Psoas muscle (tissue), 8 donors: Measurements from ENCODE around the gene SLC25A22. TPM values are rescaled to one million over a fixed set of nuclear protein-coding genes. Genes with fewer than 3 reads are reported as not detected.

Experiments
- ATAC-seq, 4 donors: fragments of 200-7000 bp; cut with Tn5 transposase; one replicate each; pipeline ENCODE4 v1.9.1; 2020; ENCODE audit warnings: moderate library complexity in 3 of 4, mild to moderate bottlenecking in 2 of 4
- DNase-seq, 2 donors: peaks; one replicate each; pipeline ENCODE4 v3.0.0-alpha.2; 2020
- H3K27ac ChIP-seq: fragments of 200-600 bp; one replicate; pipeline ENCODE4 v1.8.0; 2022
- H3K27me3 ChIP-seq, 3 donors: fragments of 200-600 bp in 1 of 3; one replicate each; pipeline versions ENCODE4 v1.6.1 to v1.8.0; 2013 to 2022; ENCODE audit warnings: low read length in 2 of 3, mild to moderate bottlenecking in 2 of 3, moderate library complexity in 1 of 3; ENCODE audit not compliant: insufficient read depth in 3 of 3
- H3K36me3 ChIP-seq, 2 donors: fragments of 200-600 bp in 1 of 2; one replicate each; pipeline versions ENCODE4 v1.6.1 to v1.8.0; 2013 to 2022; ENCODE audit warnings: low read depth in 1 of 2, mild to moderate bottlenecking in 1 of 2, moderate library complexity in 1 of 2; ENCODE audit not compliant: insufficient read depth in 1 of 2
- H3K4me1 ChIP-seq: fragments of 200-600 bp; one replicate; pipeline ENCODE4 v1.8.0; 2022
- H3K4me3 ChIP-seq: fragments of 200-600 bp; one replicate; pipeline ENCODE4 v1.8.0; 2022; ENCODE audit warnings: mild to moderate bottlenecking
- H3K9me3 ChIP-seq: fragments of 200-600 bp; one replicate; pipeline ENCODE4 v1.8.0; 2022
- CTCF ChIP-seq: fragments of 200-600 bp; IDR thresholded peaks from one replicate; pipeline ENCODE4 v1.8.0; 2022; ENCODE audit warnings: antibody characterized with exemption
- WGBS, 3 donors: extraction: QIAGEN DNeasy Blood & Tissue Kit; methylation state at CpG; one replicate each; pipeline versions ENCODE4 v1.1.6 to v1.1.7; 2013; 5-methylcytosine and 5-hydroxymethylcytosine counted together
- intact Hi-C, 2 donors: fragments of 100-400 bp; cut with DNase I; formaldehyde crosslinking; loops; one replicate each; pipeline versions ENCODE4 v1.11.0 to v1.14.2; 2022
- polyA plus RNA-seq, 3 donors: library from polyadenylated mRNA; stranded (reverse); fragments of 200-250 nt; gene quantifications; one replicate each; pipeline ENCODE4 v1.2.3, GENCODE V29; 2013
- total RNA-seq, 4 donors: library from RNA; stranded (reverse); fragmentation: NEBNext Ultra II Directional in 2 of 4; extraction: Animal tissue kit (Norgen Biotek cat#: 25700) in 2 of 4; gene quantifications; one replicate each; pipeline versions ENCODE4 v1.2.1 to v1.2.4, GENCODE V29; 2021 to 2023
- donor health status: healthy with polysubstance abuse.
- donor health status: DM: no; HTN: no; CAD: no; lungs with moderate emphysema.
- donor health status: Bipolar disorder and iron deficiency.
- donor health status: healthy.
- donor health status: DM: yes; HTN: yes; CAD: no.
- donor health status: DM: no; HTN: no; CAD: no.
- donor health status: DM: no; HTN: no; CAD: no.
- donor health status: DM: yes; HTN: yes; CAD: no.

The SLC25A22 gene
- total and polyA plus RNA-seq, 7 donors = 0.49 to 4.3 (median 1.6) TPM

GRCh38 chr11:776561-777287, 21.4 kb downstream of the SLC25A22 start:
- no peaks in the 10 kb centered on the region for H3K27me3 ChIP-seq
- peak overlapping the region; percentile 98 for H3K4me3 ChIP-seq
- intact Hi-C loops = no loop called here
- no peaks in the 10 kb centered on the region for H3K9me3 ChIP-seq
- H3K27ac ChIP-seq = peak overlapping the region; percentile 81
- H3K4me1 ChIP-seq = peaks cover 25% of the 10 kb centered on the region
- 1 to 2% (median 1%) methylated on average over 33 to 65 of the region's 65 CpGs for WGBS, 3 donors
- DNase-seq = peak; percentile 49 to 68
- no peak for TF ChIP-seq CTCF
- H3K36me3 ChIP-seq = peaks cover 0 to 40% of the 10 kb centered on the region in 2 donors
- peak; percentile 21 to 58 (median 48) for ATAC-seq

- peaks cover 25% of the 10 kb centered on the region for H3K4me1 ChIP-seq
- WGBS, 3 donors = 38 to 51% (median 45%) methylated on average over 11 of the region's 11 CpGs
- TF ChIP-seq CTCF = no peak
- intact Hi-C loops = no loop called here
- DNase-seq (no peak), ATAC-seq (no peak)
- no peaks in the 10 kb centered on the region for H3K27me3 ChIP-seq
- no peaks in the 10 kb centered on the region for H3K9me3 ChIP-seq
- H3K36me3 ChIP-seq = peaks cover 0 to 46% of the 10 kb centered on the region in 2 donors
- peak overlapping the region; percentile 98 for H3K4me3 ChIP-seq
- no peak overlapping the region for H3K27ac ChIP-seq
Measured at GRCh38 chr11:776263-776560, 21.9 kb downstream of the SLC25A22 start.

- no peak overlapping the region for H3K4me3 ChIP-seq
- no peaks in the 10 kb centered on the region for H3K9me3 ChIP-seq
- TF ChIP-seq CTCF = no peak
- H3K27ac ChIP-seq = no peak overlapping the region
- no peaks in the 10 kb centered on the region for H3K27me3 ChIP-seq
- no peak for ATAC-seq
- intact Hi-C loops = no loop called here
- H3K36me3 ChIP-seq = peaks cover 0 to 52% of the 10 kb centered on the region in 2 donors
- 66 to 70% (median 69%) methylated on average over 19 to 20 of the region's 20 CpGs for WGBS, 3 donors
- DNase-seq = peak in 1 of 2 donors; percentile 31
- peaks cover 25% of the 10 kb centered on the region for H3K4me1 ChIP-seq
Measured at GRCh38 chr11:774873-775592, 23.0 kb downstream of the SLC25A22 start.

GRCh38 chr11:773830-774229, 24.3 kb downstream of the SLC25A22 start:
- intact Hi-C loops = no loop called here
- H3K36me3 ChIP-seq = peaks cover 0 to 62% of the 10 kb centered on the region in 2 donors

More at GRCh38 chr11:773830-774229, 24.3 kb downstream of the SLC25A22 start:
- TF ChIP-seq CTCF = no peak
- Histone ChIP-seq H3K4me3 (no peak overlapping the region), H3K27ac (no peak overlapping the region), H3K4me1 (peaks cover 25% of the 10 kb centered on the region), H3K27me3 (no peaks in the 10 kb centered on the region), H3K9me3 (no peaks in the 10 kb centered on the region)
- no peak for ATAC-seq
- DNase-seq = no peak
- 86 to 90% (median 86%) methylated on average over 9 of the region's 9 CpGs for WGBS, 3 donors
